ENCODE data around the gene STX1B.

Gene STX1B

DNA sequence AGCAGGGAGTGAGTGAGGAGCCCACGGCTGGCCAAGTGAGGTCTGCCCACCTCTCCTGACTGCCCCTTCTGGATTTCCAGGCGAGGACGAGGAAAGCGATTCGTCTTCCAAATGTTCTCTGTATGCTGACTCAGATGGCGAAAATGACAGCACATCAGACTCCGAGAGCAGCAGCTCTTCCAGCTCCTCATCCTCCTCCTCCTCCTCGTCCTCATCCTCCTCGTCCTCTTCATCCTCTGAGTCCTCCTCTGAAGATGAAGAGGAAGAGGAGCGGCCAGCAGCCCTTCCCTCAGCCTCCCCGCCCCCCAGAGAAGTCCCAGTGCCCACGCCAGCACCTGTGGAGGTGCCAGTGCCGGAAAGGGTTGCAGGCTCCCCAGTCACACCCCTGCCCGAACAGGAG is 39.1 kb downstream of the STX1B start:
- in situ Hi-C loops (cut with HindIII; ENCODE audit: low sequenced_read_pairs), result no loop called here
- H3K4me3 ChIP-seq (ENCODE audit: low read depth, low read length), result no peak overlapping the region
- no peak for DNase-seq (ENCODE audit: low read depth)
- TF ChIP-seq, protein P1, sequence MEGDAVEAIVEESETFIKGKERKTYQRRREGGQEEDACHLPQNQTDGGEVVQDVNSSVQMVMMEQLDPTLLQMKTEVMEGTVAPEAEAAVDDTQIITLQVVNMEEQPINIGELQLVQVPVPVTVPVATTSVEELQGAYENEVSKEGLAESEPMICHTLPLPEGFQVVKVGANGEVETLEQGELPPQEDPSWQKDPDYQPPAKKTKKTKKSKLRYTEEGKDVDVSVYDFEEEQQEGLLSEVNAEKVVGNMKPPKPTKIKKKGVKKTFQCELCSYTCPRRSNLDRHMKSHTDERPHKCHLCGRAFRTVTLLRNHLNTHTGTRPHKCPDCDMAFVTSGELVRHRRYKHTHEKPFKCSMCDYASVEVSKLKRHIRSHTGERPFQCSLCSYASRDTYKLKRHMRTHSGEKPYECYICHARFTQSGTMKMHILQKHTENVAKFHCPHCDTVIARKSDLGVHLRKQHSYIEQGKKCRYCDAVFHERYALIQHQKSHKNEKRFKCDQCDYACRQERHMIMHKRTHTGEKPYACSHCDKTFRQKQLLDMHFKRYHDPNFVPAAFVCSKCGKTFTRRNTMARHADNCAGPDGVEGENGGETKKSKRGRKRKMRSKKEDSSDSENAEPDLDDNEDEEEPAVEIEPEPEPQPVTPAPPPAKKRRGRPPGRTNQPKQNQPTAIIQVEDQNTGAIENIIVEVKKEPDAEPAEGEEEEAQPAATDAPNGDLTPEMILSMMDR (IDR thresholded peaks at IDR 0.05; ENCODE audit: low read depth, low read length, missing control alignments), result no peak

DNA sequence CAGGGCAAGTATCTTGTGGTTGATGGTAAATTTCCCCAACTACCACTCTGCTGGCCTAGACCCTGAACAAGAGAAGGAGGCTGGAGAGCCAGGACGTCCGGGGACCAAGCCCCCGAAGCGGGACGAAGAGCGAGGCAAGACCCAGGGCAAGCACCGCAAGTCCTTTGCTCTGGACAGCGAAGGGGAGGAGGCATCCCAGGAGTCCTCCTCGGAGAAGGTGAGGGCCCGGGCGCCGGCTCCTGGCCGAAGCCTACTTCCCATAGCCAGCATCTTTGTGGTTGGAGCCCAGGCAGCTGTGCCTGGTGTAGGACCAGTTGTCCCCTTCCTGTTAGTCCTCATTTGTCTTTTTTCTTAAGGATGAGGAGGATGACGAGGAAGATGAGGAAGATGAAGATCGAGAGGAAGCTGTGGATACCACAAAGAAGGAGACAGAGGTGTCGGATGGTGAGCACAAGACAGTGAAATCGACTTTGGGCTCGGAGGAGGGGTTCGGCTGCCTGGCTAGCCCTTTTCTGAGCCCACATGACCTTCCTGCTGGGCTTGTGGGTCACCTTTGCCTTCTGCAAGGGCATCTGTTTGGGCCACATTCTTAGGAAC is 41.1 kb downstream of the STX1B start:
- DNase-seq (ENCODE audit: low read depth), result no peak
- TF ChIP-seq, protein P1 (IDR thresholded peaks at IDR 0.05; ENCODE audit: low read depth, low read length, missing control alignments), result no peak
- in situ Hi-C loops (cut with HindIII; ENCODE audit: low sequenced_read_pairs), result no loop called here
- no peak overlapping the region for H3K4me3 ChIP-seq (ENCODE audit: low read depth, low read length)

DNA sequence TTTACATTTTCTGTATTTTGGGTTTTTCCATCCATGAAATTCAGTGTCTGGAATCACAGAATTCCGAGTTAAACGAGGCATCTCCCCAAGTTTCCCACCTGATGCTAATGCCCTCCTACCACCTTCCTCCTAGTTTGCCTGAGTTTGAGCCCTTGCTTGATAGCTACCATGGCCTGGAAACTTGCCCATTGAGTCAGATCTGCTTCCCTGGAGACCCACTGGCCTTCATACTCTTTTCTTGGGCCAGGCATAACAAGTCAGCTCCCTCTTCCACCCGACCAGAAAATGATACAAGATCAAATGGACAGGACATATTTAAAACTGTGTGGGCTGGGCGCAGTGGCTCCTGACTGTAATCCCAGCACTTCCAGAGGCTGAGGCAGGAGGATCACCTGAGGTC is 42.6 kb downstream of the STX1B start:
- DNase-seq (ENCODE audit: low read depth), result no peak
- in situ Hi-C loops (cut with HindIII; ENCODE audit: low sequenced_read_pairs), result no loop called here
- TF ChIP-seq, protein P1 (IDR thresholded peaks at IDR 0.05; ENCODE audit: low read depth, low read length, missing control alignments), result no peak
- no peak overlapping the region for H3K4me3 ChIP-seq (ENCODE audit: low read depth, low read length)

DNA sequence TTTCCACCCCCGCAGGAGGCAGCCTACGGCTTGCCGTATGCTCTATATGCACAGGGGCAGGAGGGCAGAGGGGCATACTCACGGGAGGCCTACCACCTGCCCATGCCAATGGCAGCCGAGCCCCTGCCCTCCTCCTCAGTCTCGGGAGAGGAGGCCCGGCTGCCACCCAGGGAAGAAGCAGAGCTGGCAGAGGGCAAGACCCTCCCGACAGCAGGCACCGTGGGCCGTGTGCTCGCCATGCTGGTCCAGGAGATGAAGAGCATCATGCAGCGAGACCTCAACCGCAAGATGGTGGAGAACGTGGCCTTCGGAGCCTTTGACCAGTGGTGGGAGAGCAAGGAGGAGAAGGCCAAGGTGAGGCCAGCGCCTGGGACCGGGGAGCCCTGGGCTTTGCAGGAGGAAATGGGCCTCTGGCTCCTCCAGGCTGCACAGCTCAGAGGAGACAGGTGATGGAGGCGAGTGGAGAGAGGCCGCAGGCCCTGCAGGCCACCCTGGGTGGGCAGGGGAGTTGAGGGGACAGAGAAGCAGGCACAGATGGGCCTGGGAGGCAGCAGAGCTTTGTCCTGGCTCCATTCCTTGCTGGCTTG is 44.3 kb downstream of the STX1B start:
- DNase-seq (ENCODE audit: low read depth), result no peak
- H3K4me3 ChIP-seq (ENCODE audit: low read depth, low read length), result no peak overlapping the region
- in situ Hi-C loops (cut with HindIII; ENCODE audit: low sequenced_read_pairs), result no loop called here
- TF ChIP-seq, protein P1 (IDR thresholded peaks at IDR 0.05; ENCODE audit: low read depth, low read length, missing control alignments), result no peak

DNA sequence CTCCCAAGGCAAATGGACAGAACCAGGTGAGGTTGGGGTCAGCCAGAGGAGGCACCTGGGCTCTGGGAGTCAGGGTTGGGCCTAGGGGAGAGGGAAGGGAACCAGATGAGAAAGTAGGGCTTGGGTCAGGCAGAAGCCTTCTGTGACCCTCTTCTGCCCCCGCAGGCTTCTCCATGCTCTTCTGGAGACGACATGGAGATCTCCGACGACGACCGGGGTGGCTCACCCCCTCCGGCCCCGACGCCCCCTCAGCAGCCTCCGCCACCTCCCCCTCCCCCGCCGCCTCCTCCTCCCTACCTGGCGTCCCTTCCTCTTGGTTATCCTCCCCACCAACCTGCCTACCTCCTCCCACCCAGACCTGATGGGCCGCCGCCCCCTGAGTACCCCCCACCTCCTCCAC is 45.0 kb downstream of the STX1B start:
- TF ChIP-seq, protein P1 (IDR thresholded peaks at IDR 0.05; ENCODE audit: low read depth, low read length, missing control alignments), result no peak
- DNase-seq (ENCODE audit: low read depth), result no peak
- no peak overlapping the region for H3K4me3 ChIP-seq (ENCODE audit: low read depth, low read length)
- in situ Hi-C loops (cut with HindIII; ENCODE audit: low sequenced_read_pairs), result no loop called here

DNA sequence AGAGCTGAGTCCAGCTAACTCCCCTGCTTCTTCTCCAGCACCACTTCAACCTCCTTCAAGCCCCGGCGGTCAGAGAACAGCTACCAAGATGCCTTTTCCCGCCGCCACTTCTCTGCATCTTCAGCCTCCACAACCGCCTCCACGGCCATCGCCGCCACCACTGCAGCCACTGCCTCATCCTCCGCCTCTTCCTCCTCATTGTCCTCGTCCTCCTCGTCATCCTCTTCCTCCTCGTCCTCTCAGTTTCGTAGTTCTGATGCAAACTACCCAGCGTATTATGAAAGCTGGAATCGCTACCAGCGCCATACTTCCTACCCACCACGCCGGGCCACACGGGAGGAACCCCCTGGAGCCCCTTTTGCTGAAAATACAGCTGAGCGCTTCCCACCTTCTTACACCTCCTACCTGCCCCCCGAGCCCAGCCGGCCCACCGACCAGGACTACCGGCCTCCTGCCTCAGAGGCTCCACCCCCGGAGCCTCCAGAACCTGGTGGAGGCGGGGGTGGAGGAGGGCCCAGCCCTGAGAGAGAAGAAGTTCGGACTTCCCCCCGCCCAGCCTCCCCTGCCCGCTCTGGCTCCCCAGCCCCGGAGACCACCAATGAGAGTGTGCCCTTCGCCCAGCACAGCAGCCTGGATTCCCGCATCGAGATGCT is 45.7 kb downstream of the STX1B start:
- in situ Hi-C loops (cut with HindIII; ENCODE audit: low sequenced_read_pairs), result no loop called here

More for the DNA sequence above, 45.7 kb downstream of the STX1B start:
- DNase-seq (ENCODE audit: low read depth), result no peak
- H3K4me3 ChIP-seq (ENCODE audit: low read depth, low read length), result no peak overlapping the region
- TF ChIP-seq, protein P1 (IDR thresholded peaks at IDR 0.05; ENCODE audit: low read depth, low read length, missing control alignments), result no peak
